Memory B cell (primary cell): Measurements from ENCODE around the gene RARA.

Source experiments
- ATAC-seq: fragments of 150-1000 bp; cut with Tn5 transposase; 2 replicates; pipeline ENCODE4 v1.10.0; 2021; ENCODE audit warnings: low read depth, mild to moderate bottlenecking, moderate library complexity
- DNase-seq, 2 donors: peaks; one replicate each; pipeline ENCODE4 v3.0.0; 2022; ENCODE audit warnings: low spot score in 2 of 2
- H3K27ac Mint-ChIP-seq: one replicate; pipeline ENCODE4 v1.8.0; 2022; ENCODE audit warnings: mild to moderate bottlenecking, moderate library complexity, mixed read lengths
- H3K27me3 Mint-ChIP-seq: one replicate; pipeline ENCODE4 v1.8.0; 2022; ENCODE audit warnings: mixed read lengths
- H3K36me3 Mint-ChIP-seq: one replicate; pipeline ENCODE4 v1.8.0; 2022; ENCODE audit warnings: mild to moderate bottlenecking, mixed read lengths
- H3K4me1 Mint-ChIP-seq: one replicate; pipeline ENCODE4 v1.8.0; 2022; ENCODE audit warnings: mixed read lengths
- H3K4me3 Mint-ChIP-seq: one replicate; pipeline ENCODE4 v1.8.0; 2022; ENCODE audit warnings: mild to moderate bottlenecking, moderate library complexity, mixed read lengths
- H3K9me3 Mint-ChIP-seq: one replicate; pipeline ENCODE4 v1.8.0; 2022; ENCODE audit warnings: mixed read lengths

The RARA gene

GRCh38 chr17:40345994-40346764, 37.2 kb downstream of the RARA start:
- H3K27ac Mint-ChIP-seq, result peak overlapping the region; percentile 82
- H3K4me3 Mint-ChIP-seq, result peak overlapping the region; percentile 62
- peaks cover 71% of the 10 kb centered on the region for H3K4me1 Mint-ChIP-seq
- no peaks in the 10 kb centered on the region for H3K27me3 Mint-ChIP-seq
- H3K36me3 Mint-ChIP-seq, result peaks cover 6% of the 10 kb centered on the region
- no peak for ATAC-seq
- H3K9me3 Mint-ChIP-seq, result no peaks in the 10 kb centered on the region
- DNase-seq, result peak in 1 of 2 donors; percentile 12

DNA sequence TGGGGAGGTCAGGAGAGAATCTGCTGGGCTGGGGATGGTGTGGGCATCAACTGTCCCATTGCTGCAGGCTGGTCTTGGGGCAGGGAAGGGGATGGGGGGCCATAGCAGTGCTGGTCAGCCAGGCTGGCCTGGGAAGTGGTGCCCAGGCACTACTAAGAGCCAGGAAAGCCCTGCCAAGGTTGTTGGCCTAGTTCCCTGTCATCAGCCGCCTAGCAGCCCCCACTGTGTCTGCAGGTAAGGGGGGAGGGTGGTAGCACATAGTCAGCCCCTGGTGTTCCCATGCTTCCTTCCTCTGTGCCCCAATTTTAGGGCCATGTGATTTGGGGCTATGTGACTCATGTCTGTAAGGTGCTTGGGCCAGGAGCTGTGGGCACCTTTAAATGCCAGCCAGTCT, 37.8 kb downstream of the RARA start:
- Mint-ChIP-seq H3K27me3 (no peaks in the 10 kb centered on the region), H3K27ac (peak overlapping the region; percentile 82), H3K9me3 (no peaks in the 10 kb centered on the region), H3K4me1 (peaks cover 70% of the 10 kb centered on the region), H3K36me3 (peaks cover 6% of the 10 kb centered on the region), H3K4me3 (peak overlapping the region; percentile 51)
- ATAC-seq (no peak), DNase-seq (no peak)

DNA sequence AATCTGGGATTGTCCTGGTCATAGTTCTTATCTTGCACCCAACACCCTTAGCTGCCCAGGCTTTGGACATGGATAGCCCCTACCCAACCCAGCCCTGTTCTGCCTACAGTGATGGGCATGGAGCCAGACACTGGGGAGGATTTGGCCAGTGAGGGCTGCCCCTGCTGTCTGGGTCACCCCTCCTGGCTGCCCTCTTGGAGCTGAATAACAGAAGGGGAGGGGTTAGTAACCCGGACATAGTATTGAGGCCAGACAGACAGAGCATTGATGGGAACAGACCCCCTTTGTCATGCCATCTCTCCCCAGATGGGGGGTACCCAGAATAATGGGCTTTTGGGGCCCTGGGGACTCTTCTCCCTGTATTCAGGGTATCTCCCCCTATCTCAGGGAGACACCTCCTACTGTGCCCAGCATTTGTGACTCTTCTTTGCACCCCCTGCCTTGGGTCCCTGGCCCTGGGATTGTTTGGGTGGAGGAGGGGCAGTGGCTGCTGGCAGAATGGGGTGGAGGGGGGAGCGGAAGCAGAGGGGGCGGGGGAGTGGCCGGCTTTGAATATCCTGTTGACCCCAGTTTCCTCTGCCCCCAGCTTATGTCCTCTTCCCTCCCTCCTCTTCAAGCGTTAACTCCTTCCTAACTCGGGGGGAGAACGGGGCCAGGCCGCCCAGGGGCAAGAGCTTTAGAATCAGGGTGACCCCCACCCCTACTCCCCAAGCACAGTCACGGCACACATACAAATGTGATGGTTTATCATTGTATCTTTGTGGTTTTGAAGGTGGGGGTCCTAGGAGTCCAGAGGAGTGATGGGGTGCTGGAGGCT, 38.5 kb downstream of the RARA start:
- no peaks in the 10 kb centered on the region for H3K9me3 Mint-ChIP-seq
- peaks cover 73% of the 10 kb centered on the region for H3K4me1 Mint-ChIP-seq
- ATAC-seq (no peak), DNase-seq (no peak)
- H3K27ac Mint-ChIP-seq, result peak overlapping the region; percentile 82
- H3K4me3 Mint-ChIP-seq, result peak overlapping the region; percentile 51
- peaks cover 8% of the 10 kb centered on the region for H3K36me3 Mint-ChIP-seq
- no peaks in the 10 kb centered on the region for H3K27me3 Mint-ChIP-seq

DNA sequence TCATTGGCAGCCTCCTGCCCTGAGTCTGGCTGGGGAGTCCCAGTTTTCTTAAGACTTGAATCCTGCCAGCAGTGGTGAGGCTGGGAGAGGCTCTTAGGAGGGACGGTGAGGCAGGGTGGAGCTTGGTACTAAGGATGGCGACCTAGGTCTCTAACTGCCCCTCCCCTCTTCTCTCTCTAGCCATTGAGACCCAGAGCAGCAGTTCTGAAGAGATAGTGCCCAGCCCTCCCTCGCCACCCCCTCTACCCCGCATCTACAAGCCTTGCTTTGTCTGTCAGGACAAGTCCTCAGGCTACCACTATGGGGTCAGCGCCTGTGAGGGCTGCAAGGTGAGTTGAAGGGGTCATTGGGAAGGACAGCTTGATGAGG, 39.1 kb downstream of the RARA start:
- Mint-ChIP-seq H3K27ac (peak overlapping the region; percentile 82), H3K4me3 (peak overlapping the region; percentile 51), H3K9me3 (no peaks in the 10 kb centered on the region), H3K36me3 (peaks cover 12% of the 10 kb centered on the region), H3K27me3 (no peaks in the 10 kb centered on the region), H3K4me1 (peaks cover 74% of the 10 kb centered on the region)
- no peak for DNase-seq
- ATAC-seq, result no peak

DNA sequence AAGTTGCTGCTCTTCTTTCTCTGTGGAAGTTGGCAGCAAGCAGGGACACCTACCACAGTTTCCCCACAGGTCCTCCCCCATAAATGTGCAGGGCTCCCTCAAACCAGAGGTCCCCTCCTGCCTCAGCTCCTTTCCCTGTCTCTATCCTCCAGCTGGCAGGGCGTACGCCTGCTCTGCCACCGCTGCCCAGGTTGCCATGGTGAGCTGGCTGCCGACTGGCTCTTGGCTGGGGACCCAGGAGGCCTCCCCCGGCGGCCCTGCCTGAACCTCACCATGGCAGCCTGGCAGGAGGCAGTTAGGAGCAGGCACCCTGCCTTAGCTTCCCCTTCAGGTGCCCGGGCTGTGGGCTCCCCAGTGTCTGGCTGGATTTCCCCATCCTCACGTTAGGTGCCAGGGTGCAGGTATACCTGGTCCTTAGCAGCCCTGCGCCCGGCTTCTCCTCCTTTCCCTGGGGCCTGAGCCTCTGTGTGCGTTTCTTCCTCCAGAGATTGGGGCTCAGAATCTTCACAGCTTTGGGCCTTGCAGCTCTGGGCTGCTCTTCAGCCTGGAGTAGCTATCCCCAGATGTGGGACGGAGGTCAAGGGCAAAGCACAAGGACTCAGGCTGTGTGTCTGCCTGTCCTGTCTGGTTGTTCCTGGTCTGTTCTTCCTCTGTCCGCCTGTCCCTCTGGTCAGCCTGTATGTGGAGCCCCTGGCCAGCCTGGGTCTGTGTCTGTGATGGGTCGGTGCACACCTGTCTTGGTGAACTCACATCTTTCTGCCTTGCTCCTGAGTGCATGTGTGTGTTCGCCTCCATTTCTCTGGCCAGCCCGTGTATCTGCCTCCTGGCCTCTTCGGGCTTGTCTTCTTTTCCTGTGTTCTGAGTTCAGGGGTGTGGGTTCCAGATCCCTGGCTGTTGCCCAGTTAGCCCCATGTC, 39.8 kb downstream of the RARA start:
- peaks cover 67% of the 10 kb centered on the region for H3K4me1 Mint-ChIP-seq
- no peaks in the 10 kb centered on the region for H3K27me3 Mint-ChIP-seq
- peak overlapping the region; percentile 36 for H3K4me3 Mint-ChIP-seq
- no peak for ATAC-seq
- DNase-seq, result no peak
- H3K36me3 Mint-ChIP-seq, result peaks cover 12% of the 10 kb centered on the region
- H3K27ac Mint-ChIP-seq, result peak overlapping the region; percentile 82
- no peaks in the 10 kb centered on the region for H3K9me3 Mint-ChIP-seq

- ATAC-seq (no peak), DNase-seq (no peak)
- no peaks in the 10 kb centered on the region for H3K9me3 Mint-ChIP-seq
- no peaks in the 10 kb centered on the region for H3K27me3 Mint-ChIP-seq
- H3K27ac Mint-ChIP-seq, result peak overlapping the region; percentile 52
- H3K4me3 Mint-ChIP-seq, result no peak overlapping the region
- H3K4me1 Mint-ChIP-seq, result peaks cover 60% of the 10 kb centered on the region
- peaks cover 12% of the 10 kb centered on the region for H3K36me3 Mint-ChIP-seq
These were observed 40.5 kb downstream of the RARA start for GRCh38 chr17:40349477-40349894.

DNA sequence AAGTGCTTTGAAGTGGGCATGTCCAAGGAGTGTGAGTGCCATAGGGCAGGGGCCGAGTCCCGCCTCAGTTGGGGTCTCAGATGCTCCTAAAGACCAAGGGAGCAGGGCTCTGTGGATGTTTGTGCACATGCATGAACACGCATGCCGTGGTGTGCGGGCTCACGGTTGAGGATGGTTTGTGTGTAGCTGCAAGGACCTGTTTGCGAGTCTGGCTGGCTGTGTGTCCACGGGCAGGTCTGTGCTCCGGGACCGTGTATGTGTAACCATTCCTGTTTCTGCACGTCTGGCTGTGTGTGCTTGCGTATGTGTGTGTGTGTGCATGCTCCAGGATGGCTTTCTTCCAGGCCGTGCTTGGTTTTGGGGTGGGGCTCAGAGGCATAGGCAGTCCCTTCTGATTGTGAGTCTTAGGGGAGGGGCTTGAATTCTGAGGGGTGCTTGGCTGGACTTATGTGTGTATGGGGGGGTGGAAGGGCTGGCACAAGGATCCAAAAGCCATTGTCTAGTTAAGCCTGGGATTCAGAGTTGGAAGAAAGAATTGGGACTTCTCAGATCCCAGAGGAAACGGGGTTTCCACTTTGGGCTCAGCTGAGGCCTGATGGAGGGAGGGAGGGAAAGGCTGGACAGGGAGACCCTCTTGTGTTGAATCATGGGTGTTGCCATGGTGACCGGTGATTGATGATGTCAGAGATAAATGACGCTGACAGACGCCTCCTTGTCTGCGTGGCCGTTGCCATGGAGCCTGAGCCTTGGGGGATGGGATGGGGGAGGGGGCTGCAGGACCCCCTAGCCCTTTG, 41.1 kb downstream of the RARA start:
- peaks cover 54% of the 10 kb centered on the region for H3K4me1 Mint-ChIP-seq
- ATAC-seq, result no peak
- H3K27ac Mint-ChIP-seq, result no peak overlapping the region
- H3K36me3 Mint-ChIP-seq, result peaks cover 12% of the 10 kb centered on the region
- no peaks in the 10 kb centered on the region for H3K9me3 Mint-ChIP-seq
- H3K27me3 Mint-ChIP-seq, result no peaks in the 10 kb centered on the region
- H3K4me3 Mint-ChIP-seq, result no peak overlapping the region
- DNase-seq, result no peak

- Mint-ChIP-seq H3K9me3 (no peaks in the 10 kb centered on the region), H3K4me1 (peaks cover 47% of the 10 kb centered on the region), H3K4me3 (no peak overlapping the region), H3K36me3 (peaks cover 12% of the 10 kb centered on the region), H3K27ac (no peak overlapping the region), H3K27me3 (no peaks in the 10 kb centered on the region)
- DNase-seq, result no peak
- ATAC-seq, result no peak
These were observed 41.8 kb downstream of the RARA start for GRCh38 chr17:40350689-40351358.

DNA sequence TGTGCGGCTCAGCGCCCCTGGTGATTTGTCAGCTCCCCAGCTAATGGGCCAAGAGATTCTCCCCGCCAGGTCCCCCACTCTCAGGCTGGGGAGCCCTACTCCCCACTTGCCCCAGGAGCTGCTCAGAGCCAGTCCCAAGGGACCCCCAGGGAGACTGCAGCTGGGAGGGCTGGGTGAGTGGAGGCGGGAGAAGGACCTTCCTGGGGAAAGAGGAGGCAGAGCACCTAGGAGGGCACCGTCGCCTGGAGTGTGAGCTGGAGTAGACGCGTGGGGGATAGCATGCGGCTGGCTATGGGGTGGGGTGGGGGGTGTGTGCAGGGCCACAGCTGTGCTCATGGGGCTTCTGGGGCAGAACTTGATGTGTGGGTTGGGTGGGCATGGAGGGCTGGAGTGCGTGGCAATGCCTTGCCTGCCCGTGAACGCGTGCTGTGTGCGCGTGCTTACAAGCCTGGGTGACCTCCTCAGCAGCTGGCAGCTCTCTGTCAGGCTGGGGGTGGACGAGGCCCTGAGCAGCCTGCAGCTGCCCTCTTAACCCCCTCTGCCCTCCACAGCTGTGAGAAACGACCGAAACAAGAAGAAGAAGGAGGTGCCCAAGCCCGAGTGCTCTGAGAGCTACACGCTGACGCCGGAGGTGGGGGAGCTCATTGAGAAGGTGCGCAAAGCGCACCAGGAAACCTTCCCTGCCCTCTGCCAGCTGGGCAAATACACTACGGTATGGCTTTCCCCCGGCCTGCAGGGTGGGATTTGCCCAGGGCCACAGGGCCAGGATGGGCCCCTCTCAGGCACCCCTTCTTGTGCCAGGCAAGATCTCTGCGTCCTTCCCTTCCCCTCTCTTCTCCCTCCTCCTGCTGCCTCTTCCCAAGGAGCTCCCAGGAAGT, 42.6 kb downstream of the RARA start:
- Mint-ChIP-seq H3K27ac (peak overlapping the region; percentile 20), H3K4me1 (peaks cover 39% of the 10 kb centered on the region), H3K36me3 (peaks cover 14% of the 10 kb centered on the region), H3K4me3 (no peak overlapping the region), H3K27me3 (no peaks in the 10 kb centered on the region), H3K9me3 (no peaks in the 10 kb centered on the region)
- no peak for ATAC-seq
- no peak for DNase-seq

DNA sequence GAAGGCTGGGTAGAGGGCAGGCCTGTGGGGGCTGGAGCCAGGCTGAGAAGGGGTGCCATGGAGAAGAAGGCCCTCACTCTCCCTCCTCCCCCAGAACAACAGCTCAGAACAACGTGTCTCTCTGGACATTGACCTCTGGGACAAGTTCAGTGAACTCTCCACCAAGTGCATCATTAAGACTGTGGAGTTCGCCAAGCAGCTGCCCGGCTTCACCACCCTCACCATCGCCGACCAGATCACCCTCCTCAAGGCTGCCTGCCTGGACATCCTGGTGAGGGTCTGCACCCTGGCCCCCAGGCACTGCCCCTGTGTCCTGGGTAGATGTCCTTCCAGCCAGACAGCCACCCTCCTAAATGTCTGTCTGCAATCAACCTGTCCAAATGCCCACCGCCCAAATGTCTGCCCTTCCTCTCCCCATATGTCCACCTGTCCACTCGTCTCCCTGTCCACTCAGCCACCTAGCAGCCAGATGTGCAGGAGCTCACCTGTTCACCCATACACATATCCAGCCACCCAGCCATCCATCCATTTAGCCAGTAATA, 43.3 kb downstream of the RARA start:
- Mint-ChIP-seq H3K27me3 (no peaks in the 10 kb centered on the region), H3K9me3 (no peaks in the 10 kb centered on the region), H3K4me3 (no peak overlapping the region), H3K4me1 (peaks cover 34% of the 10 kb centered on the region), H3K27ac (peak overlapping the region; percentile 37), H3K36me3 (peaks cover 16% of the 10 kb centered on the region)
- DNase-seq, result no peak
- no peak for ATAC-seq

DNA sequence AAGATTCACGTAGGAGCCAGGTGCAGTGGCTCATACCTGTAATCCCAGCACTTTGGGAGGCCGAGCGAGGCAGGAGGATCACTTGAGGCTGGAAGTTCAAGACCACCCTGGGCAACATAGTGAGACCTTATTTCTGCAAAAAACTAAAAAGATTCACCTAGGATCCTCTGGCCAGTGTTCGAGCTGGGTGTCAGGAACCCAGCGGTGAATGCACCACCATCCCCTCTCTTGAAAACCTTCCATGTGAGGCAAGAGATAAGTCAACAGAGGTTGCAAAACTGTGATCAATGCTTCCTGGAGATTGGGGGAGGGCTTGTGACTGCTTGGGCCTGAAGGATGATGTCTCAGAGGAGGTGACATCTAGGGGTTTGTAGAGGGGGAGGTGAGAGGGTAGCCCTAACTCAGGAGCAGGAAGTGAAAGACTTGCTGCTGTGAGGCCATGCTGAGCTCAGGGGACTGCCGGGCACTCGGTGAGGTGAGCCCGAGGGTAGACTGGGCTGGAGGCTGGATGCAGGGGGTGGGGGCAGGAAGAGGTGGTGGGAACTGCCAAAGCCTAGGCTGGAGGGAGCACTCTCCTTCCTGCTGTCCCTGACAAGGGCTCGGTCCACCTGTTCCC, 43.9 kb downstream of the RARA start:
- Mint-ChIP-seq H3K4me3 (no peak overlapping the region), H3K36me3 (peaks cover 16% of the 10 kb centered on the region), H3K27me3 (no peaks in the 10 kb centered on the region), H3K9me3 (no peaks in the 10 kb centered on the region), H3K27ac (peak overlapping the region; percentile 37), H3K4me1 (peaks cover 28% of the 10 kb centered on the region)
- DNase-seq, result peak in 1 of 2 donors; percentile 15
- peak; percentile 13 for ATAC-seq
